WTC11 (cell line): ENCODE results near the gene KHK. TPM values are rescaled to one million over a fixed set of nuclear protein-coding genes. Genes with fewer than 3 reads are reported as not detected.

Experiments used
- ATAC-seq: fragments of 200-7000 bp; cut with Tn5 transposase; 2 replicates; pipeline ENCODE4 v1.10.0; 2021; ENCODE audit warnings: mild to moderate bottlenecking, moderate library complexity
- CTCF ChIA-PET: fragments of 300-600 bp; sonication (Branson Sonifier 250); formaldehyde crosslinking; loops from one replicate; lab custom pipeline; 2021; ENCODE audit warnings: antibody characterized with exemption; lab: Charles Lee
- POLR2A ChIA-PET: fragments of 350-600 bp; sonication (Branson Sonifier 250); formaldehyde crosslinking; loops from one replicate; lab custom pipeline; 2021; ENCODE audit warnings: antibody characterized with exemption; lab: Charles Lee
- DNase-seq: peaks from one replicate; pipeline ENCODE4 v3.0.0; 2021; ENCODE audit warnings: low spot score
- H3K27ac Mint-ChIP-seq: 2 replicates; pipeline ENCODE4 v1.8.0; 2021; ENCODE audit warnings: mixed read lengths
- H3K27me3 Mint-ChIP-seq: 2 replicates; pipeline ENCODE4 v1.8.0; 2021; ENCODE audit warnings: low read depth, mild to moderate bottlenecking, moderate library complexity, mixed read lengths
- H3K36me3 Mint-ChIP-seq: 2 replicates; pipeline ENCODE4 v1.8.0; 2021; ENCODE audit warnings: mixed read lengths
- H3K4me1 Mint-ChIP-seq: 2 replicates; pipeline ENCODE4 v1.8.0; 2022; ENCODE audit warnings: mixed read lengths
- H3K4me3 Mint-ChIP-seq: 2 replicates; pipeline ENCODE4 v1.8.0; 2021; ENCODE audit warnings: mild to moderate bottlenecking, moderate library complexity, mixed read lengths
- H3K9me3 Mint-ChIP-seq: 2 replicates; pipeline ENCODE4 v1.8.0; 2021; ENCODE audit warnings: mixed read lengths
- ATF2 ChIP-seq: sonication (generic); formaldehyde crosslinking; IDR thresholded peaks from 2 replicates; pipeline ENCODE4 v1.8.1; 2022; ENCODE audit warnings: low read depth, missing genetic modification reagents, borderline replicate concordance
- CTCF ChIP-seq: fragments of 200-600 bp; IDR thresholded peaks from 2 replicates; pipeline ENCODE4 v1.8.0; 2022; ENCODE audit warnings: antibody characterized with exemption
- E2F1 ChIP-seq: sonication (generic); formaldehyde crosslinking; IDR thresholded peaks from 2 replicates; pipeline ENCODE4 v1.8.0; 2022; ENCODE audit warnings: mild to moderate bottlenecking, missing genetic modification reagents
- ERG ChIP-seq: fragments of 250-450 bp; sonication (Bioruptor Pico); IDR thresholded peaks from 2 replicates; pipeline ENCODE4 v1.8.0; 2021; ENCODE audit warnings: mild to moderate bottlenecking
- ESRRA ChIP-seq: sonication (generic); formaldehyde crosslinking; IDR thresholded peaks from 2 replicates; pipeline ENCODE4 v1.8.1; 2022; ENCODE audit warnings: mild to moderate bottlenecking, missing genetic modification reagents, borderline replicate concordance
- GRHL2 ChIP-seq: fragments of 250-450 bp; sonication (Bioruptor Pico); IDR thresholded peaks from 2 replicates; pipeline ENCODE4 v1.8.0; 2022; ENCODE audit warnings: mild to moderate bottlenecking, moderate library complexity; ENCODE audit not compliant: insufficient replicate concordance, severe bottlenecking
- HMGXB4 ChIP-seq: sonication (generic); formaldehyde crosslinking; IDR thresholded peaks from 2 replicates; pipeline ENCODE4 v1.8.1; 2023; ENCODE audit warnings: mild to moderate bottlenecking, moderate library complexity, missing genetic modification reagents
- IRF1 ChIP-seq: sonication (generic); formaldehyde crosslinking; IDR thresholded peaks from 2 replicates; pipeline ENCODE4 v1.8.0; 2023; ENCODE audit warnings: missing genetic modification reagents
- MAX ChIP-seq: sonication (generic); formaldehyde crosslinking; IDR thresholded peaks from 2 replicates; pipeline ENCODE4 v1.8.0; 2022; ENCODE audit warnings: mild to moderate bottlenecking, missing genetic modification reagents
- MLX ChIP-seq: sonication (generic); formaldehyde crosslinking; IDR thresholded peaks from 2 replicates; pipeline ENCODE4 v1.8.1; 2023; ENCODE audit warnings: mild to moderate bottlenecking, missing genetic modification reagents, moderate library complexity
- NR2C2 ChIP-seq: sonication (generic); formaldehyde crosslinking; IDR thresholded peaks from 2 replicates; pipeline ENCODE4 v1.8.0; 2022; ENCODE audit warnings: mild to moderate bottlenecking, missing genetic modification reagents
- OVOL2 ChIP-seq: fragments of 250-450 bp; sonication (Bioruptor Pico); IDR thresholded peaks from 2 replicates; pipeline ENCODE4 v1.9.0; 2021; ENCODE audit warnings: mild to moderate bottlenecking, borderline replicate concordance
- PRRX2 ChIP-seq: fragments of 250-450 bp; sonication (Bioruptor Pico); IDR thresholded peaks from 2 replicates; pipeline ENCODE4 v1.8.0; 2021; ENCODE audit warnings: mild to moderate bottlenecking
- SP1 ChIP-seq: sonication (generic); formaldehyde crosslinking; conservative IDR thresholded peaks from 2 replicates; pipeline ENCODE4 v1.8.1; 2022; ENCODE audit warnings: missing genetic modification reagents
- STAT6 ChIP-seq: sonication (generic); formaldehyde crosslinking; conservative IDR thresholded peaks from 2 replicates; pipeline ENCODE4 v1.8.1; 2023; ENCODE audit warnings: mild to moderate bottlenecking, low read depth, missing genetic modification reagents, moderate library complexity
- ZNF232 ChIP-seq: sonication (generic); formaldehyde crosslinking; IDR thresholded peaks from 2 replicates; pipeline ENCODE4 v1.8.0; 2022; ENCODE audit warnings: mild to moderate bottlenecking, missing genetic modification reagents
- ZNF281 ChIP-seq: sonication (generic); formaldehyde crosslinking; IDR thresholded peaks from 2 replicates; pipeline ENCODE4 v1.8.0; 2023; ENCODE audit warnings: mild to moderate bottlenecking, missing genetic modification reagents
- ZNF671 ChIP-seq: fragments of 250-450 bp; sonication (Bioruptor Pico); IDR thresholded peaks from 2 replicates; pipeline ENCODE4 v1.8.0; 2021; ENCODE audit warnings: mild to moderate bottlenecking
- total RNA-seq: library from RNA; stranded (reverse); gene quantifications from 3 replicates; pipeline ENCODE4 v1.2.3, GENCODE V29; 2021

The KHK gene
- total RNA-seq, 1 experiment from 2014 or later, result 17.4 TPM

- no peak for TF ChIP-seq ZNF281 (CRISPR knock-in tag)
- TF ChIP-seq NR2C2 (CRISPR knock-in tag), result no peak
- TF ChIP-seq ESRRA, result no peak
- TF ChIP-seq MLX, result no peak
- no peak for TF ChIP-seq STAT6 (CRISPR knock-in tag)
These were observed 48.9 kb downstream of the KHK start (continued) for GRCh38 chr2:27135478-27135955.

- CTCF ChIA-PET, result interaction anchor here (1.0 kb wide), 1 partner anchor 34 kb away, joined by 4 read pairs; no protein-coding TSS in a partner anchor
- ATAC-seq (no peak), DNase-seq (no peak)
- H3K36me3 Mint-ChIP-seq, result peaks cover 10% of the 10 kb centered on the region
- peaks cover 5% of the 10 kb centered on the region for H3K27me3 Mint-ChIP-seq
- TF ChIP-seq ATF2 (CRISPR knock-in tag), result no peak
- TF ChIP-seq SP1, result no peak
- no peak for TF ChIP-seq NR2C2 (CRISPR knock-in tag)
- no peak for TF ChIP-seq OVOL2 (CRISPR knock-in tag)
- TF ChIP-seq E2F1 (CRISPR knock-in tag), result no peak
- no peak for TF ChIP-seq CTCF
- no peak for TF ChIP-seq ZNF671 (CRISPR knock-in tag)
- TF ChIP-seq GRHL2 (CRISPR knock-in tag), result no peak
- TF ChIP-seq ZNF232, result no peak
- TF ChIP-seq PRRX2 (CRISPR knock-in tag), result no peak
- TF ChIP-seq MAX (CRISPR knock-in tag), result no peak
- TF ChIP-seq HMGXB4 (CRISPR knock-in tag), result no peak
- TF ChIP-seq IRF1 (CRISPR knock-in tag), result no peak
- no peak for TF ChIP-seq ERG (CRISPR knock-in tag)
- H3K27ac Mint-ChIP-seq, result no peak overlapping the region
- POLR2A ChIA-PET, result no interaction called here
- peaks cover 14% of the 10 kb centered on the region for H3K4me1 Mint-ChIP-seq
- H3K9me3 Mint-ChIP-seq, result no peaks in the 10 kb centered on the region
- H3K4me3 Mint-ChIP-seq, result no peak overlapping the region
These were observed 50.2 kb downstream of the KHK start for GRCh38 chr2:27136751-27137150.
